H9 (cell line): Measurements from ENCODE around the gene NRROS. TPM values are rescaled to one million over a fixed set of nuclear protein-coding genes. Genes with fewer than 3 reads are reported as not detected.
A peak's percentile ranks its signal among the peaks of the same experiment; 100 is the strongest.

Experiments
- DNase-seq: peaks from one replicate; pipeline ENCODE4 v3.0.0-alpha.2; 2017
- H2AFZ ChIP-seq: one replicate; pipeline ENCODE4 v1.6.1; 2013; ENCODE audit warnings: mild to moderate bottlenecking, low read length, control low read depth, moderate library complexity
- H2AK5ac ChIP-seq: 2 replicates; pipeline ENCODE4 v1.6.1; 2013; ENCODE audit warnings: low read length, control low read depth, mixed read lengths; ENCODE audit not compliant: insufficient read length
- H2BK120ac ChIP-seq: one replicate; pipeline ENCODE4 v1.6.1; 2013; ENCODE audit warnings: low read depth, mild to moderate bottlenecking, low read length, control low read depth, inconsistent platforms; ENCODE audit not compliant: poor library complexity, severe bottlenecking
- H2BK12ac ChIP-seq: 2 replicates; pipeline ENCODE4 v1.6.1; 2013; ENCODE audit warnings: low read length, control low read depth, mixed read lengths, low read depth; ENCODE audit not compliant: insufficient read length
- H2BK15ac ChIP-seq: 2 replicates; pipeline ENCODE4 v1.6.1; 2013; ENCODE audit warnings: low read depth, low read length, control low read depth
- H2BK20ac ChIP-seq: one replicate; pipeline ENCODE4 v1.6.1; 2013; ENCODE audit warnings: low read depth, mild to moderate bottlenecking, low read length, control low read depth, inconsistent platforms; ENCODE audit not compliant: poor library complexity, severe bottlenecking
- H2BK5ac ChIP-seq: 2 replicates; pipeline ENCODE4 v1.6.1; 2013; ENCODE audit warnings: low read length, control low read depth, mixed read lengths; ENCODE audit not compliant: insufficient read length
- H3K14ac ChIP-seq: 2 replicates; pipeline ENCODE4 v1.6.1; 2013; ENCODE audit warnings: low read length, control low read depth; ENCODE audit not compliant: insufficient read depth
- H3K18ac ChIP-seq: 2 replicates; pipeline ENCODE4 v1.6.1; 2013; ENCODE audit warnings: low read depth, mild to moderate bottlenecking, mixed read lengths, low read length, control low read depth; ENCODE audit not compliant: insufficient read length
- H3K23ac ChIP-seq: 2 replicates; pipeline ENCODE4 v1.6.1; 2013; ENCODE audit warnings: low read length, control low read depth, mixed read lengths, low read depth; ENCODE audit not compliant: insufficient read length
- H3K23me2 ChIP-seq: 2 replicates; pipeline ENCODE4 v1.6.1; 2013; ENCODE audit warnings: low read depth, mild to moderate bottlenecking, mixed read lengths, low read length, control low read depth; ENCODE audit not compliant: insufficient read length, poor library complexity, severe bottlenecking
- H3K27ac ChIP-seq: 2 replicates; pipeline ENCODE4 v1.5.1; 2013; ENCODE audit warnings: low read length, control low read depth, mixed read lengths, low read depth; ENCODE audit not compliant: insufficient read length
- H3K27me3 ChIP-seq: 2 replicates; pipeline ENCODE4 v1.6.1; 2013; ENCODE audit warnings: low read length, control low read depth, inconsistent platforms; ENCODE audit not compliant: insufficient read depth
- H3K4ac ChIP-seq: 2 replicates; pipeline ENCODE4 v1.6.1; 2013; ENCODE audit warnings: low read depth, mild to moderate bottlenecking, control low read depth, inconsistent platforms, low read length, moderate library complexity
- H3K4me1 ChIP-seq: 2 replicates; pipeline ENCODE4 v1.6.1; 2013; ENCODE audit warnings: low read length, control low read depth, inconsistent platforms; ENCODE audit not compliant: insufficient read depth
- H3K4me2 ChIP-seq: 2 replicates; pipeline ENCODE4 v1.6.1; 2013; ENCODE audit warnings: low read length, control low read depth, mixed read lengths; ENCODE audit not compliant: insufficient read length, insufficient read depth
- H3K56ac ChIP-seq: 2 replicates; pipeline ENCODE4 v1.6.1; 2013; ENCODE audit warnings: low read depth, mild to moderate bottlenecking, mixed read lengths, low read length, control low read depth; ENCODE audit not compliant: insufficient read length
- H3K79me1 ChIP-seq: 2 replicates; pipeline ENCODE4 v1.6.1; 2013; ENCODE audit warnings: low read depth, mild to moderate bottlenecking, moderate library complexity, low read length, control low read depth, inconsistent platforms; ENCODE audit not compliant: insufficient read depth, poor library complexity, severe bottlenecking
- H3K79me2 ChIP-seq: 2 replicates; pipeline ENCODE4 v1.6.1; 2013; ENCODE audit warnings: low read length, control low read depth, inconsistent platforms; ENCODE audit not compliant: insufficient read depth
- H3K9ac ChIP-seq: 2 replicates; pipeline ENCODE4 v1.6.1; 2013; ENCODE audit warnings: low read length, control low read depth, mixed read lengths; ENCODE audit not compliant: insufficient read length; ENCODE audit errors: extremely low read depth
- H3K9me3 ChIP-seq: one replicate; pipeline ENCODE4 v1.6.1; 2013; ENCODE audit warnings: low read depth, low read length, inconsistent platforms; ENCODE audit not compliant: control insufficient read depth
- H3T11ph ChIP-seq: one replicate; pipeline ENCODE4 v1.6.1; 2013; ENCODE audit warnings: mild to moderate bottlenecking, low read length, control low read depth, inconsistent platforms
- H4K20me1 ChIP-seq: one replicate; pipeline ENCODE4 v1.6.1; 2013; ENCODE audit not compliant: control insufficient read depth, insufficient read length, insufficient read depth
- H4K5ac ChIP-seq: 2 replicates; pipeline ENCODE4 v1.6.1; 2013; ENCODE audit warnings: low read depth, mild to moderate bottlenecking, mixed read lengths, low read length, control low read depth; ENCODE audit not compliant: insufficient read length
- H4K8ac ChIP-seq: replicated peaks from 2 replicates; pipeline ENCODE4 v1.6.1; 2013; ENCODE audit warnings: low read length, control low read depth, mixed read lengths, low read depth; ENCODE audit not compliant: insufficient read length
- H4K91ac ChIP-seq: 2 replicates; pipeline ENCODE4 v1.6.1; 2013; ENCODE audit warnings: low read depth, mild to moderate bottlenecking, moderate library complexity, mixed read lengths, low read length, control low read depth; ENCODE audit not compliant: insufficient read length
- H3K27ac Mint-ChIP-seq, 3 experiments: 2 replicates in 2 of 3; 3 replicates in 1 of 3; pipeline ENCODE4 v1.8.0; 2020 to 2021; ENCODE audit warnings: mixed read lengths in 3 of 3, mild to moderate bottlenecking in 1 of 3, moderate library complexity in 1 of 3
- H3K27me3 Mint-ChIP-seq: 2 replicates; pipeline ENCODE4 v1.8.0; 2021; ENCODE audit warnings: low read depth, mild to moderate bottlenecking, moderate library complexity, mixed read lengths
- H3K36me3 Mint-ChIP-seq, 3 experiments: 2 replicates in 2 of 3; 3 replicates in 1 of 3; pipeline ENCODE4 v1.8.0; 2020 to 2021; ENCODE audit warnings: low read depth in 3 of 3, mixed read lengths in 3 of 3; ENCODE audit not compliant: insufficient read depth in 1 of 3
- H3K4me1 Mint-ChIP-seq, 2 experiments: 2 replicates each; pipeline ENCODE4 v1.8.0; 2020; ENCODE audit warnings: mixed read lengths in 2 of 2
- H3K4me3 Mint-ChIP-seq, 2 experiments: 2 replicates in 1 of 2; 3 replicates in 1 of 2; pipeline ENCODE4 v1.8.0; 2020 to 2021; ENCODE audit warnings: mild to moderate bottlenecking in 2 of 2, mixed read lengths in 2 of 2, moderate library complexity in 1 of 2
- H3K9me3 Mint-ChIP-seq, 2 experiments: 2 replicates in 1 of 2; 3 replicates in 1 of 2; pipeline ENCODE4 v1.8.0; 2020; ENCODE audit warnings: mild to moderate bottlenecking in 2 of 2, mixed read lengths in 2 of 2, moderate library complexity in 1 of 2
- CTCF ChIP-seq: fragments of 200-600 bp; sonication (generic); conservative IDR thresholded peaks from 3 replicates; pipeline ENCODE4 v1.8.0; 2021; ENCODE audit warnings: antibody characterized with exemption, mild to moderate bottlenecking
- WGBS: extraction: QIAGEN DNeasy Blood & Tissue Kit; methylation state at CpG from one replicate; pipeline ENCODE4 v1.1.7; 2013; ENCODE audit warnings: missing lambda C conversion rate, low lambda C conversion rate, mixed read lengths; ENCODE audit not compliant: insufficient read length; ENCODE audit errors: extremely low coverage; 5-methylcytosine and 5-hydroxymethylcytosine counted together
- total RNA-seq: library from RNA; stranded (reverse); gene quantifications from 2 replicates; pipeline ENCODE4 v1.2.1, GENCODE V29; 2021

Gene NRROS
- total RNA-seq, 1 experiment from 2014 or later, result 4.0 TPM

GRCh38 chr3:196627918-196628231 is 11.6 kb upstream of the NRROS start:
- no peak overlapping the region for H2BK20ac ChIP-seq
- no peak overlapping the region for H3T11ph ChIP-seq
- H4K8ac ChIP-seq, result no peak overlapping the region
- no peak for DNase-seq
- WGBS, result no CpG with 5 or more reads among the region's 8 CpGs
- H3K23ac ChIP-seq, result no peak overlapping the region
- peaks cover 7% of the 10 kb centered on the region for H3K23me2 ChIP-seq
- no peak overlapping the region for H3K56ac ChIP-seq
- no peak overlapping the region for H3K4me2 ChIP-seq
- no peaks in the 10 kb centered on the region for H3K4me1 ChIP-seq
- no peaks in the 10 kb centered on the region for H3K9me3 ChIP-seq
- no peak overlapping the region for H2BK5ac ChIP-seq
- Mint-ChIP-seq H3K9me3 (no peaks in the 10 kb centered on the region), H3K4me1 (peaks cover 22 to 23% of the 10 kb centered on the region in 2 experiments), H3K36me3 (peaks cover 0 to 3% (median 0%) of the 10 kb centered on the region in 3 experiments; a peak in 2 of 7 replicates), H3K27ac (peak overlapping the region in 2 of 3 experiments; percentile 41 to 65; a peak in 2 of 7 replicates), H3K27me3 (no peaks in the 10 kb centered on the region; the same call in 1 of the 2 replicates), H3K4me3 (no peak overlapping the region)
- H4K91ac ChIP-seq, result no peak overlapping the region
- H3K4ac ChIP-seq, result no peak overlapping the region
- H4K5ac ChIP-seq, result no peak overlapping the region
- H3K18ac ChIP-seq, result no peak overlapping the region
- no peak overlapping the region for H2BK12ac ChIP-seq
- no peaks in the 10 kb centered on the region for H3K79me1 ChIP-seq
- H3K27ac ChIP-seq, result no peak overlapping the region
- H3K27me3 ChIP-seq, result no peaks in the 10 kb centered on the region
- no peak overlapping the region for H2AFZ ChIP-seq
- H2BK15ac ChIP-seq, result no peak overlapping the region
- H3K9ac ChIP-seq, result no peak overlapping the region
- H2AK5ac ChIP-seq, result no peak overlapping the region
- H2BK120ac ChIP-seq, result no peak overlapping the region
- no peak overlapping the region for H3K14ac ChIP-seq
- TF ChIP-seq CTCF, result no peak
- no peaks in the 10 kb centered on the region for H4K20me1 ChIP-seq
- H3K79me2 ChIP-seq, result no peaks in the 10 kb centered on the region
